ENCODE results near the gene TMPRSS15.

The TMPRSS15 gene

DNA sequence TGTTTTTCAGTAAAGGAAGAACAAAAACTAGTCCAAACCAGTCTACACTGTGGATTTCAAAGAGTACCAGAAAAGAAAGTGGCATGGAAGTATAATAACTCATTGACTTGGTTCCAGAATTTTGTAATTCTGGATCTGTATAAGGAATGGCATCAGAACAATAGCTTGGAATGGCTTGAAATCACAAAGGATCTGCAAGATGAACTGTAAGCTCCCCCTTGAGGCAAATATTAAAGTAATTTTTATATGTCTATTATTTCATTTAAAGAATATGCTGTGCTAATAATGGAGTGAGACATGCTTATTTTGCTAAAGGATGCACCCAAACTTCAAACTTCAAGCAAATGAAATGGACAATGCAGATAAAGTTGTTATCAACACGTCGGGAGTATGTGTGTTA, 137.6 kb downstream of the TMPRSS15 start:
- H3K27ac ChIP-seq (ENCODE audit: extremely low read depth, low read depth, low read length): no peak overlapping the region
- ChIA-PET CTCF (interaction anchor here (1.5 kb wide), 1 partner anchor 16 kb away, joined by 6 read pairs; no protein-coding TSS in a partner anchor), POLR2A (no interaction called here)
- H3K36me3 ChIP-seq (ENCODE audit: control insufficient read depth in 2 of 2, insufficient read depth in 1 of 2, low read length in 2 of 2): no peaks in the 10 kb centered on the region
- no peak for TF ChIP-seq ZNF561 (tag by site-specific recombination; IDR thresholded peaks at IDR 0.05; ENCODE audit: borderline replicate concordance)
- TF ChIP-seq, protein P1, sequence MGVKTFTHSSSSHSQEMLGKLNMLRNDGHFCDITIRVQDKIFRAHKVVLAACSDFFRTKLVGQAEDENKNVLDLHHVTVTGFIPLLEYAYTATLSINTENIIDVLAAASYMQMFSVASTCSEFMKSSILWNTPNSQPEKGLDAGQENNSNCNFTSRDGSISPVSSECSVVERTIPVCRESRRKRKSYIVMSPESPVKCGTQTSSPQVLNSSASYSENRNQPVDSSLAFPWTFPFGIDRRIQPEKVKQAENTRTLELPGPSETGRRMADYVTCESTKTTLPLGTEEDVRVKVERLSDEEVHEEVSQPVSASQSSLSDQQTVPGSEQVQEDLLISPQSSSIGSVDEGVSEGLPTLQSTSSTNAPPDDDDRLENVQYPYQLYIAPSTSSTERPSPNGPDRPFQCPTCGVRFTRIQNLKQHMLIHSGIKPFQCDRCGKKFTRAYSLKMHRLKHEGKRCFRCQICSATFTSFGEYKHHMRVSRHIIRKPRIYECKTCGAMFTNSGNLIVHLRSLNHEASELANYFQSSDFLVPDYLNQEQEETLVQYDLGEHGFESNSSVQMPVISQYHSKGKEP (tag by site-specific recombination; IDR thresholded peaks at IDR 0.05): no peak
- no peak for TF ChIP-seq ZNF37A (tag by site-specific recombination; IDR thresholded peaks at IDR 0.05)
- TF ChIP-seq ZNF350 (tag by site-specific recombination; IDR thresholded peaks at IDR 0.05): no peak
- TF ChIP-seq SCRT2 (tag by site-specific recombination; IDR thresholded peaks at IDR 0.05): no peak
- no peak for TF ChIP-seq MZF1 (tag by site-specific recombination; IDR thresholded peaks at IDR 0.05; ENCODE audit: borderline replicate concordance)
- no peak for TF ChIP-seq ZSCAN30 (tag by site-specific recombination; IDR thresholded peaks at IDR 0.05)
- no peak for TF ChIP-seq ZNF544 (tag by site-specific recombination; IDR thresholded peaks at IDR 0.05)
- TF ChIP-seq ZNF629 (tag by site-specific recombination; IDR thresholded peaks at IDR 0.05): no peak
- TF ChIP-seq PRDM1 (tag by site-specific recombination; IDR thresholded peaks at IDR 0.05): no peak
- no peak for TF ChIP-seq ZNF155 (tag by site-specific recombination; IDR thresholded peaks at IDR 0.05)
- TF ChIP-seq OVOL3 (tag by site-specific recombination; IDR thresholded peaks at IDR 0.05): no peak
- TF ChIP-seq, protein P2, sequence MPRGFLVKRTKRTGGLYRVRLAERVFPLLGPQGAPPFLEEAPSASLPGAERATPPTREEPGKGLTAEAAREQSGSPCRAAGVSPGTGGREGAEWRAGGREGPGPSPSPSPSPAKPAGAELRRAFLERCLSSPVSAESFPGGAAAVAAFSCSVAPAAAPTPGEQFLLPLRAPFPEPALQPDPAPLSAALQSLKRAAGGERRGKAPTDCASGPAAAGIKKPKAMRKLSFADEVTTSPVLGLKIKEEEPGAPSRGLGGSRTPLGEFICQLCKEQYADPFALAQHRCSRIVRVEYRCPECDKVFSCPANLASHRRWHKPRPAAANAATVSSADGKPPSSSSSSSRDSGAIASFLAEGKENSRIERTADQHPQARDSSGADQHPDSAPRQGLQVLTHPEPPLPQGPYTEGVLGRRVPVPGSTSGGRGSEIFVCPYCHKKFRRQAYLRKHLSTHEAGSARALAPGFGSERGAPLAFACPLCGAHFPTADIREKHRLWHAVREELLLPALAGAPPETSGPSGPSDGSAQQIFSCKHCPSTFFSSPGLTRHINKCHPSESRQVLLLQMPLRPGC (tag by site-specific recombination; IDR thresholded peaks at IDR 0.05): no peak
- TF ChIP-seq GLIS1 (tag by site-specific recombination; IDR thresholded peaks at IDR 0.05): no peak
- TF ChIP-seq ZNF398 (tag by site-specific recombination; IDR thresholded peaks at IDR 0.05): no peak
- no peak for TF ChIP-seq ZNF18 (tag by site-specific recombination; IDR thresholded peaks at IDR 0.05)
- no peak for TF ChIP-seq ZNF366 (tag by site-specific recombination; conservative IDR thresholded peaks at IDR 0.05)
- TF ChIP-seq KLF10 (tag by site-specific recombination; IDR thresholded peaks at IDR 0.05): no peak
- TF ChIP-seq, protein P3, sequence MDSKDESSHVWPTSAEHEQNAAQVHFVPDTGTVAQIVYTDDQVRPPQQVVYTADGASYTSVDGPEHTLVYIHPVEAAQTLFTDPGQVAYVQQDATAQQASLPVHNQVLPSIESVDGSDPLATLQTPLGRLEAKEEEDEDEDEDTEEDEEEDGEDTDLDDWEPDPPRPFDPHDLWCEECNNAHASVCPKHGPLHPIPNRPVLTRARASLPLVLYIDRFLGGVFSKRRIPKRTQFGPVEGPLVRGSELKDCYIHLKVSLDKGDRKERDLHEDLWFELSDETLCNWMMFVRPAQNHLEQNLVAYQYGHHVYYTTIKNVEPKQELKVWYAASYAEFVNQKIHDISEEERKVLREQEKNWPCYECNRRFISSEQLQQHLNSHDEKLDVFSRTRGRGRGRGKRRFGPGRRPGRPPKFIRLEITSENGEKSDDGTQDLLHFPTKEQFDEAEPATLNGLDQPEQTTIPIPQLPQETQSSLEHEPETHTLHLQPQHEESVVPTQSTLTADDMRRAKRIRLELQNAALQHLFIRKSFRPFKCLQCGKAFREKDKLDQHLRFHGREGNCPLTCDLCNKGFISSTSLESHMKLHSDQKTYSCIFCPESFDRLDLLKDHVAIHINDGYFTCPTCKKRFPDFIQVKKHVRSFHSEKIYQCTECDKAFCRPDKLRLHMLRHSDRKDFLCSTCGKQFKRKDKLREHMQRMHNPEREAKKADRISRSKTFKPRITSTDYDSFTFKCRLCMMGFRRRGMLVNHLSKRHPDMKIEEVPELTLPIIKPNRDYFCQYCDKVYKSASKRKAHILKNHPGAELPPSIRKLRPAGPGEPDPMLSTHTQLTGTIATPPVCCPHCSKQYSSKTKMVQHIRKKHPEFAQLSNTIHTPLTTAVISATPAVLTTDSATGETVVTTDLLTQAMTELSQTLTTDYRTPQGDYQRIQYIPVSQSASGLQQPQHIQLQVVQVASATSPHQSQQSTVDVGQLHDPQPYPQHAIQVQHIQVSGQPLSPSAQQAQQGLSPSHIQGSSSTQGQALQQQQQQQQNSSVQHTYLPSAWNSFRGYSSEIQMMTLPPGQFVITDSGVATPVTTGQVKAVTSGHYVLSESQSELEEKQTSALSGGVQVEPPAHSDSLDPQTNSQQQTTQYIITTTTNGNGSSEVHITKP (tag by site-specific recombination; IDR thresholded peaks at IDR 0.05): no peak
- no peaks in the 10 kb centered on the region for H3K9me3 ChIP-seq (ENCODE audit: control insufficient read depth, insufficient read depth, low read depth, low read length)
- H3K4me1 ChIP-seq (ENCODE audit: control insufficient read depth, insufficient read depth, low read length): no peaks in the 10 kb centered on the region
- H3K4me3 ChIP-seq (ENCODE audit: low read depth, low read length): no peak overlapping the region
